OCI-LY7 (cell line): ENCODE results near the gene C3orf20. TPM values are rescaled to one million over a fixed set of nuclear protein-coding genes. Genes with fewer than 3 reads are reported as not detected.
"Not testable (repeated sequence)": the region's sequence is repeated elsewhere in the genome, so short reads cannot be mapped to it uniquely, and the experiment has no call there.

Experiments
- BruUV-seq: library from RNA; stranded (reverse); fragments of 400-500 nt; replicated peaks from 2 replicates; lab custom pipeline; 2021; lab: Mats Ljungman, UMichigan
- CTCF ChIA-PET: fragments of 300-600 bp; sonication (Branson Sonifier 250); formaldehyde crosslinking; loops from one replicate; lab custom pipeline; 2022; ENCODE audit warnings: antibody characterized with exemption; ENCODE audit not compliant: unreplicated experiment; lab: Charles Lee
- POLR2A ChIA-PET: fragments of 300-600 bp; sonication (Branson Sonifier 250); formaldehyde crosslinking; loops from one replicate; lab custom pipeline; 2022; ENCODE audit warnings: antibody characterized with exemption; lab: Charles Lee
- DNase-seq: peaks from one replicate; pipeline ENCODE4 v3.0.0-alpha.2; 2015; ENCODE audit warnings: low spot score
- H2AFZ ChIP-seq: fragments of 200-600 bp; sonication (generic), shearing (Covaris generic); 2 replicates; pipeline ENCODE4 v1.6.1; 2014; ENCODE audit warnings: mild to moderate bottlenecking, antibody characterized with exemption, low read length, moderate library complexity
- H3K27ac ChIP-seq: fragments of 200-600 bp; sonication (generic); 2 replicates; pipeline ENCODE4 v1.5.1; 2014; ENCODE audit warnings: mixed run types, low read depth, mild to moderate bottlenecking, moderate library complexity, low read length, inconsistent platforms; ENCODE audit not compliant: poor library complexity, severe bottlenecking
- H3K36me3 ChIP-seq: fragments of 200-600 bp; sonication (generic); 2 replicates; pipeline ENCODE4 v1.6.1; 2014; ENCODE audit warnings: mild to moderate bottlenecking, antibody characterized with exemption, low read length, moderate library complexity, mixed read lengths; ENCODE audit not compliant: insufficient read depth
- H3K4me1 ChIP-seq: fragments of 200-600 bp; sonication (generic); 2 replicates; pipeline ENCODE4 v1.5.1; 2014; ENCODE audit warnings: mild to moderate bottlenecking, low read length; ENCODE audit not compliant: insufficient read depth, poor library complexity, severe bottlenecking
- H3K4me2 ChIP-seq: fragments of 200-600 bp; sonication (generic); 2 replicates; pipeline ENCODE4 v1.6.1; 2014; ENCODE audit warnings: mild to moderate bottlenecking, low read length
- H3K4me3 ChIP-seq: fragments of 200-600 bp; sonication (generic); 2 replicates; pipeline ENCODE4 v1.5.1; 2014; ENCODE audit warnings: mild to moderate bottlenecking, low read depth, low read length; ENCODE audit not compliant: poor library complexity, severe bottlenecking
- H3K79me2 ChIP-seq: fragments of 200-600 bp; sonication (generic); 2 replicates; pipeline ENCODE4 v1.6.1; 2016; ENCODE audit warnings: low read depth, mild to moderate bottlenecking, low read length, moderate library complexity, mixed read lengths; ENCODE audit not compliant: insufficient read depth
- H3K9me2 ChIP-seq: fragments of 200-600 bp; sonication (generic); 2 replicates; pipeline ENCODE4 v1.6.1; 2016; ENCODE audit warnings: mild to moderate bottlenecking, low read length, mixed read lengths; ENCODE audit not compliant: insufficient read depth
- H3K9me3 ChIP-seq: fragments of 200-600 bp; sonication (generic); 2 replicates; pipeline ENCODE4 v1.6.1; 2014; ENCODE audit warnings: mild to moderate bottlenecking, mixed run types, low read length, mixed read lengths
- H4K20me1 ChIP-seq: fragments of 200-600 bp; sonication (generic); 2 replicates; pipeline ENCODE4 v1.6.1; 2014; ENCODE audit warnings: mild to moderate bottlenecking, antibody characterized with exemption, low read length, moderate library complexity, mixed read lengths; ENCODE audit not compliant: insufficient read depth
- EZH2phosphoT487 ChIP-seq: fragments of 200-600 bp; sonication (generic); IDR thresholded peaks from 2 replicates; pipeline ENCODE4 v1.6.1; 2018; ENCODE audit warnings: low read depth, borderline replicate concordance, mild to moderate bottlenecking, mixed run types, antibody characterized with exemption, low read length, moderate library complexity, mixed read lengths
- intact Hi-C: fragments of 100-400 bp; cut with micrococcal nuclease; formaldehyde crosslinking; loops from one replicate; pipeline ENCODE4 v1.10.0; 2022; ENCODE audit not compliant: unreplicated experiment
- total RNA-seq, 2 experiments: library from RNA; depleted of rRNA in 1 of 2; stranded (reverse); fragments of >200 nt in 1 of 2; shearing (Covaris generic) in 1 of 2; gene quantifications; 2 replicates each; pipeline ENCODE4 v1.2.3, GENCODE V29; 2014 to 2022
- TF ChIP-seq, protein P1 (sequence below): fragments of 200-600 bp; sonication (generic); conservative IDR thresholded peaks from 2 replicates; pipeline ENCODE4 v1.5.1; 2014; ENCODE audit warnings: mild to moderate bottlenecking, antibody characterized with exemption, low read length, moderate library complexity, mixed read lengths

The C3orf20 gene
- total RNA-seq, 2 experiments from 2014 or later = 2.2 to 2.7 TPM

DNA sequence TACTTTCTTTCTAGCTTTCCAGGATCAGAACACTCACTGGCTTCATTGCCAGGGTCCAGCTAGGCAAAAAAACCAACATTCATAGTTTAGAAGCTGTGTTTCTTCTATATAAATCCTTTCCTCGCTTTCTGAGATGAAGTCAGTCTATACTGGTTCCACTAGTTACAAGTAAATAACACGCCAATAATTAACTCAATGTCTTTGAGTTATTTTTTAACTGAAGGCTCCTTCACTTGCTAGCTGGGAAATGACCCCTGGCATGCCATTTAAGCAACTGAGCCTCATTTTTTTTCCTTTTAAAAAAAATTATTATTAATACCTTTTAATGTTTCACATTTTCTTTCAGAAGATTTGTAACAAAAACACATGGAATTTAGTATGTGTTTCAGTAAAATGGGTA is 25.5 kb upstream of the C3orf20 start:
- intact Hi-C loops = no loop called here
- Histone ChIP-seq H2AFZ (no peak overlapping the region), H3K79me2 (peaks cover 28% of the 10 kb centered on the region), H3K9me2 (no peaks in the 10 kb centered on the region), H3K9me3 (no peaks in the 10 kb centered on the region), H3K4me3 (no peak overlapping the region), H3K36me3 (peaks cover 8% of the 10 kb centered on the region), H3K4me2 (no peak overlapping the region), H3K27ac (no peak overlapping the region), H4K20me1 (no peaks in the 10 kb centered on the region), H3K4me1 (peaks cover 21% of the 10 kb centered on the region)
- CTCF ChIA-PET = no interaction called here
- DNase-seq = no peak
- POLR2A ChIA-PET = interaction anchor here (0.6 kb wide), 2 partner anchors 19 to 272 kb away, joined by 3 read pairs; no protein-coding TSS in a partner anchor
- no peak for TF ChIP-seq EZH2phosphoT487
- BruUV-seq = no TSS peak

DNA sequence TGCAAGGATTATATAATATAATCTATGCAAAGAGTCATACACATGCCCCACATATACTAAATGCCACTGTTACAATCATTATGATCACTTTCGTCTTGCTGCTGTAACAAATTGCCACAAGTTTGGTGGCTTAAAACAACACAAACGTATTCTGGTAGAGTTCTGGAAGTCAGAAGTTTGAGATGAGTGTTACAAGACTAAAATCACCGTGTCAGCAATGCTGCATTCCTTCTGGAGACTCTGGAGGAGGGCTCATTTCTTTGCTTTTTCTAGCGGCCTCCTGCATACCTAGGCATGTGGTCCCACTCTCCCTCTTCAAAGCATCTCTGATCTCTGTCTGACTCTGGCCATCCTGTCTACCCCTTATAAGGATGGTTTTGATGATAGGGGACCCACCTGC is 24.7 kb upstream of the C3orf20 start:
- POLR2A ChIA-PET = interaction anchor here (0.5 to 4.3 kb wide), 9 partner anchors 18 to 401 kb away, joined by 3 to 14 read pairs (median 5); no protein-coding TSS in a partner anchor
- Histone ChIP-seq H3K4me3 (peak overlapping the region; percentile 92), H3K36me3 (peaks cover 16% of the 10 kb centered on the region), H3K4me1 (peaks cover 21% of the 10 kb centered on the region), H2AFZ (no peak overlapping the region), H3K79me2 (peaks cover 32% of the 10 kb centered on the region), H3K9me3 (no peaks in the 10 kb centered on the region), H3K9me2 (no peaks in the 10 kb centered on the region), H3K4me2 (peak overlapping the region; percentile 36), H3K27ac (no peak overlapping the region), H4K20me1 (no peaks in the 10 kb centered on the region)
- DNase-seq = no peak
- BruUV-seq = no TSS peak
- TF ChIP-seq EZH2phosphoT487 = no peak
- TF ChIP-seq, protein P1, sequence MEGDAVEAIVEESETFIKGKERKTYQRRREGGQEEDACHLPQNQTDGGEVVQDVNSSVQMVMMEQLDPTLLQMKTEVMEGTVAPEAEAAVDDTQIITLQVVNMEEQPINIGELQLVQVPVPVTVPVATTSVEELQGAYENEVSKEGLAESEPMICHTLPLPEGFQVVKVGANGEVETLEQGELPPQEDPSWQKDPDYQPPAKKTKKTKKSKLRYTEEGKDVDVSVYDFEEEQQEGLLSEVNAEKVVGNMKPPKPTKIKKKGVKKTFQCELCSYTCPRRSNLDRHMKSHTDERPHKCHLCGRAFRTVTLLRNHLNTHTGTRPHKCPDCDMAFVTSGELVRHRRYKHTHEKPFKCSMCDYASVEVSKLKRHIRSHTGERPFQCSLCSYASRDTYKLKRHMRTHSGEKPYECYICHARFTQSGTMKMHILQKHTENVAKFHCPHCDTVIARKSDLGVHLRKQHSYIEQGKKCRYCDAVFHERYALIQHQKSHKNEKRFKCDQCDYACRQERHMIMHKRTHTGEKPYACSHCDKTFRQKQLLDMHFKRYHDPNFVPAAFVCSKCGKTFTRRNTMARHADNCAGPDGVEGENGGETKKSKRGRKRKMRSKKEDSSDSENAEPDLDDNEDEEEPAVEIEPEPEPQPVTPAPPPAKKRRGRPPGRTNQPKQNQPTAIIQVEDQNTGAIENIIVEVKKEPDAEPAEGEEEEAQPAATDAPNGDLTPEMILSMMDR = no peak
- intact Hi-C loops = loop anchor here (2.0 kb wide), 1 partner anchor 37 kb away; no protein-coding TSS in a partner anchor
- CTCF ChIA-PET = interaction anchor here (0.6 kb wide), 1 partner anchor 526 kb away, joined by 4 read pairs; no protein-coding TSS in a partner anchor

DNA sequence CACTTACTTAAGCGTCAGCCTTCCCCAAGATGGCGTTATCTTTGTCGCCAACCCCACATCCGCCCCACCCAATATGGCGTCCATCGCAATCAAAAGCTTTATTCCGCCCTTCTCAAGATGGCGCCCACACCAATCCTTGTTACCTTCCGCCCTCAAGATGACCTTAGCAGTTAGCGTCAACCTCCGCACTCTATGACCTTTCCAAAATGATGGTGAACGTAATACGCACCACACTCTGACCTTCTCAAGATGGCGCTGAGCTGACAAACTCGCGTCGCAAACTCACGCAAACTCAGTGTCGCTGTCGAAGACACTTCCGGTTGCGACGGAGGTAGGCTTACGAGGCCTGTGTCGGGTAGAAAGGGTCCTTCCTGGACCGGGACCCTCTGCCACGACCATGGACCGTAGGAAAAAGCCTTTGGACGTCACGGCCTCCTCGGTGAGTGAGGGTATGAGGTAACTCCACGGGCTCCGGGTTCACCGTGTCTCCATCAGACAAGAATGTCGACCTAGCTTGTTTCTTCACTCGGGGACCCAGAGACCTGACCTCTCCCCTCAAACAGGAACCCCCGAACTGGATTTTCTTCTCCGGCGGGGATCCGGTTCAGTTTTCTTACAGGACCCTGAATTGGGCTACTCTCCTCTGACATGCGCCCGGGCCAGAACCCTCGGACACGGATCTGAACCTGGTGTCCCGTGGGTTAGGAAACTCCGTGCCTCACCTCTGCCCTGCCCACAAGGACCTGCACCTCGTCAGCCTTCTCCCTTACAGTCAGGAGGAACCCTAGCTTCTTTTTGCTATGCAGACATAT is 23.3 kb upstream of the C3orf20 start, which contains the start of gene CCDC174:
Gene CCDC174 (plus strand): TSS at position 323 of the 812 bp plus-strand sequence. CDS start 75 bp downstream, at position 398.
- Histone ChIP-seq H3K9me2 (no peaks in the 10 kb centered on the region), H3K4me1 (peaks cover 21% of the 10 kb centered on the region), H3K4me3 (peak within 1 kb of the TSS; percentile 92), H3K79me2 (peaks cover 32% of the 10 kb centered on the region), H3K4me2 (peak within 1 kb of the TSS; percentile 85), H3K27ac (peak within 1 kb of the TSS; percentile 29), H3K36me3 (peaks cover 30% of the 10 kb centered on the region), H3K9me3 (no peaks in the 10 kb centered on the region), H2AFZ (peak within 1 kb of the TSS; percentile 59), H4K20me1 (no peaks in the 10 kb centered on the region)
- intact Hi-C loops = loop anchor here (2.0 kb wide), 1 partner anchor 35 kb away; no protein-coding TSS in a partner anchor
- ChIA-PET POLR2A (interaction anchor here (0.6 to 4.3 kb wide), 14 partner anchors 10 to 1209 kb away, joined by 3 to 14 read pairs (median 6); partner anchors contain the start of gene XPC), CTCF (interaction anchor here (0.5 to 1.3 kb wide), 3 partner anchors 129 to 356 kb away, joined by 3 to 5 read pairs (median 3); no protein-coding TSS in a partner anchor)
- BruUV-seq = TSS peak; percentile 77
- TF ChIP-seq EZH2phosphoT487 = no peak
- TF ChIP-seq, protein P1 = no peak
- peak; percentile 100 for DNase-seq

DNA sequence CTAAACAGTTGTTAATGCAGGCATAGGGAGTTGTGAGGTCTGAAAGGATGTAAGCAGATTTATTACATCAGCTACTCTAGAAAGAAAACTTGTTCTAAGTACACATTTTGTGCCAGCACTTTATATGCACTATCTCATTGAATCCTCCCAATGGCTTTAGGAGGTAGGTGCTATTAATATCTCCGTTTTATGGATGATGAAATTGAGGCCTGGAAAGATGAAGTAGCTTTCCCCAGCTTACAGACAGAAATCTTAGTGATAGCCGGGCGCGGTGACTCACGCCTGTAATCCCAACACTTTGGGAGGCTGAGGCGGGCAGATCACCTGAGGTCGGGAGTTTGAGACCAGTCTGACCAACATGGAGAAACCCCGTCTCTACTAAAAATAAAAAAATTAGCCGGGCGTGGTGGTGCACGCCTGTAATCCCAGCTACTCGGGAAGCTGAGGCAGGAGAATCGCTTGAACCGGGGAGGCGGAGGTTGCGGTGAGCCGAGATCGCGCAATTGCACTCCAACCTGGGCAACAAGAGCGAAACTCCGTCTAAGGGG is 22.5 kb upstream of the C3orf20 start:
- H4K20me1 ChIP-seq, BruUV-seq, H3K9me3 ChIP-seq, intact Hi-C loops, DNase-seq, H3K9me2 ChIP-seq: not testable (repeated sequence)
- ChIA-PET POLR2A (interaction anchor here (0.6 to 4.3 kb wide), 8 partner anchors 9 to 294 kb away, joined by 3 to 14 read pairs (median 7); no protein-coding TSS in a partner anchor), CTCF (interaction anchor here (1.3 kb wide), 1 partner anchor 128 kb away, joined by 5 read pairs; no protein-coding TSS in a partner anchor)
- H3K27ac ChIP-seq = peak overlapping the region; percentile 29
- peaks cover 38% of the 10 kb centered on the region for H3K36me3 ChIP-seq
- peak overlapping the region; percentile 59; the same call in 1 of the 2 replicates for H2AFZ ChIP-seq
- peak overlapping the region; percentile 85 for H3K4me2 ChIP-seq
- H3K4me1 ChIP-seq = peaks cover 21% of the 10 kb centered on the region
- H3K4me3 ChIP-seq = peak overlapping the region; percentile 92
- H3K79me2 ChIP-seq = peaks cover 32% of the 10 kb centered on the region
